ENCODE measurements around the gene EFCAB8.

- TF ChIP-seq, protein P1, sequence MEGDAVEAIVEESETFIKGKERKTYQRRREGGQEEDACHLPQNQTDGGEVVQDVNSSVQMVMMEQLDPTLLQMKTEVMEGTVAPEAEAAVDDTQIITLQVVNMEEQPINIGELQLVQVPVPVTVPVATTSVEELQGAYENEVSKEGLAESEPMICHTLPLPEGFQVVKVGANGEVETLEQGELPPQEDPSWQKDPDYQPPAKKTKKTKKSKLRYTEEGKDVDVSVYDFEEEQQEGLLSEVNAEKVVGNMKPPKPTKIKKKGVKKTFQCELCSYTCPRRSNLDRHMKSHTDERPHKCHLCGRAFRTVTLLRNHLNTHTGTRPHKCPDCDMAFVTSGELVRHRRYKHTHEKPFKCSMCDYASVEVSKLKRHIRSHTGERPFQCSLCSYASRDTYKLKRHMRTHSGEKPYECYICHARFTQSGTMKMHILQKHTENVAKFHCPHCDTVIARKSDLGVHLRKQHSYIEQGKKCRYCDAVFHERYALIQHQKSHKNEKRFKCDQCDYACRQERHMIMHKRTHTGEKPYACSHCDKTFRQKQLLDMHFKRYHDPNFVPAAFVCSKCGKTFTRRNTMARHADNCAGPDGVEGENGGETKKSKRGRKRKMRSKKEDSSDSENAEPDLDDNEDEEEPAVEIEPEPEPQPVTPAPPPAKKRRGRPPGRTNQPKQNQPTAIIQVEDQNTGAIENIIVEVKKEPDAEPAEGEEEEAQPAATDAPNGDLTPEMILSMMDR (conservative IDR thresholded peaks at IDR 0.05; ENCODE audit: low read length): no peak
- TF ChIP-seq EZH2phosphoT487 (IDR thresholded peaks at IDR 0.05; ENCODE audit: borderline replicate concordance, low read depth, low read length): no peak
These were observed 107.7 kb downstream of the EFCAB8 start for GRCh38 chr20:32966382-32966781.

Data from OCI-LY7 (cell line).